ENCODE results near the gene ERBB4. TPM values are rescaled to one million over a fixed set of nuclear protein-coding genes. Genes with fewer than 3 reads are reported as not detected.

ERBB4 gene
- total and polyA plus RNA-seq, 2 of the 8 experiments (the other 6 are each of a cell fraction or from before 2014, with no cell fraction given) = 0.34 to 1.3 TPM

DNA sequence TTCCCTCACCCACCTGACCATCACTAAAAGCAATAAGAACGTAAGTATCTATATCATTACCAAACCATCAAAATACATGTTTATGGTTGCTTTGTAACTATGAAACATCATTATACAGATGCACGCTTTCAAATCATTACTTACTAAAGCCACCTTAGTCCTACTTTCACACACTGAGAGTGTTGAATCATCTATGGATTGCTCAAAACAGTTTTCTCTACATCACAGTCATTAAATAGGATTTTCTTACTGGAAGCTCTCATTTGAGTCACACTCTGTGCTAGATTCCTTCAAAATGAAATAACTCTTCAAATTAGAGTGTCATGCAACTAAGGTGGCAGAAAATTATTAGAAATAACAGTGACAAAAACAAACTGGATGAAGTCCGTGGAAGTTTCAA, 1103.8 kb downstream of the ERBB4 start:
- Histone ChIP-seq H3K79me2 (ENCODE audit: control insufficient read depth in 1 of 2, insufficient read depth in 2 of 2, low read length in 2 of 2) (no peaks in the 10 kb centered on the region), H2BK15ac (ENCODE audit: low read length) (no peak overlapping the region), H3K9me3 (ENCODE audit: insufficient read depth in 2 of 2, low read depth in 1 of 2, low read length in 1 of 2) (no peaks in the 10 kb centered on the region), H3K4me1 (replicated peaks in 1 of 4; ENCODE audit: control insufficient read depth in 3 of 4, insufficient read depth in 4 of 4, low read length in 3 of 4) (peaks cover 0 to 4% (median 0%) of the 10 kb centered on the region in 4 experiments; a peak in 1 of 7 replicates), H2BK12ac (ENCODE audit: low read depth, low read length) (no peak overlapping the region), H3K9ac (replicated peaks in 1 of 4; ENCODE audit: extremely low read depth in 1 of 4, low read depth in 3 of 4, low read length in 3 of 4) (no peak overlapping the region), H2AK5ac (ENCODE audit: low read depth, low read length) (no peak overlapping the region), H2BK120ac (replicated peaks; ENCODE audit: low read depth, low read length) (no peak overlapping the region), H2AFZ (ENCODE audit: low read length) (no peak overlapping the region), H4K20me1 (replicated peaks in 1 of 2; ENCODE audit: control insufficient read depth in 1 of 2, insufficient read depth in 2 of 2, low read length in 2 of 2) (no peaks in the 10 kb centered on the region), H4K8ac (ENCODE audit: extremely low read depth, insufficient read depth, low read length) (no peak overlapping the region), H3K23ac (ENCODE audit: insufficient read length) (no peak overlapping the region), H3K36me3 (ENCODE audit: control insufficient read depth in 2 of 4, insufficient read depth in 4 of 4, low read length in 3 of 4) (no peaks in the 10 kb centered on the region), H3K4me3 (ENCODE audit: extremely low read depth in 1 of 4, insufficient read depth in 2 of 4, low read depth in 3 of 4, low read length in 4 of 4) (no peak overlapping the region), H3K4ac (replicated peaks; ENCODE audit: insufficient read length, low read depth, low read length) (no peak overlapping the region), H3K27ac (ENCODE audit: low read depth, low read length) (no peak overlapping the region), H3K14ac (ENCODE audit: insufficient read length) (no peak overlapping the region), H2BK20ac (ENCODE audit: low read length) (no peak overlapping the region), H3K18ac (ENCODE audit: extremely low read depth, low read length) (no peak overlapping the region), H3K4me2 (ENCODE audit: insufficient read depth in 1 of 2, low read depth in 2 of 2, low read length in 2 of 2) (no peak overlapping the region), H3K79me1 (ENCODE audit: low read depth, low read length) (no peaks in the 10 kb centered on the region), H4K91ac (replicated peaks; ENCODE audit: insufficient read length, low read length) (no peak overlapping the region), H3K23me2 (ENCODE audit: low read depth, low read length) (no peaks in the 10 kb centered on the region), H4K5ac (ENCODE audit: insufficient read length, low read depth, low read length) (no peak overlapping the region), H3K56ac (replicated peaks; ENCODE audit: insufficient read length, low read depth, low read length) (no peak overlapping the region), H2BK5ac (ENCODE audit: low read depth, low read length) (no peak overlapping the region), H3K27me3 (replicated peaks in 1 of 4; ENCODE audit: control insufficient read depth in 3 of 4, extremely low read depth in 1 of 4, insufficient read depth in 3 of 4, low read length in 3 of 4) (no peaks in the 10 kb centered on the region)
- DNase-seq (ENCODE audit: low read depth in 1 of 2, low spot score in 2 of 2) (no peak), FAIRE-seq (no peak)
- no peak for TF ChIP-seq CREB1 (IDR thresholded peaks at IDR 0.05)
- TF ChIP-seq TAF7 (optimal IDR thresholded peaks at IDR 0.05; ENCODE audit: borderline replicate concordance, low read depth, low read length) = no peak
- TF ChIP-seq ZNF274 (IDR thresholded peaks at IDR 0.05; ENCODE audit: borderline replicate concordance, extremely low read depth, low read length) = no peak
- TF ChIP-seq PHF8 (conservative IDR thresholded peaks at IDR 0.05; ENCODE audit: low read depth, low read length) = no peak
- no peak for TF ChIP-seq CBX8 (IDR thresholded peaks at IDR 0.05; ENCODE audit: borderline replicate concordance, low read depth, low read length)
- TF ChIP-seq, protein P1, sequence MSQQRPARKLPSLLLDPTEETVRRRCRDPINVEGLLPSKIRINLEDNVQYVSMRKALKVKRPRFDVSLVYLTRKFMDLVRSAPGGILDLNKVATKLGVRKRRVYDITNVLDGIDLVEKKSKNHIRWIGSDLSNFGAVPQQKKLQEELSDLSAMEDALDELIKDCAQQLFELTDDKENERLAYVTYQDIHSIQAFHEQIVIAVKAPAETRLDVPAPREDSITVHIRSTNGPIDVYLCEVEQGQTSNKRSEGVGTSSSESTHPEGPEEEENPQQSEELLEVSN (IDR thresholded peaks at IDR 0.05) = no peak
- no peak for TF ChIP-seq POLR2AphosphoS5 (IDR thresholded peaks at IDR 0.05; ENCODE audit: low read depth, low read length)
- TF ChIP-seq ASH2L (IDR thresholded peaks at IDR 0.05; ENCODE audit: low read length) = no peak
- no peak for TF ChIP-seq SAP30 (IDR thresholded peaks at IDR 0.05; ENCODE audit: insufficient read depth, insufficient replicate concordance, low read length)
- TF ChIP-seq EGR1 (IDR thresholded peaks at IDR 0.05; ENCODE audit: borderline replicate concordance, low read depth, low read length) = no peak
- TF ChIP-seq MAFK (IDR thresholded peaks at IDR 0.05; ENCODE audit: low read depth, low read length) = no peak
- ChIA-PET CTCF (ENCODE audit: partially characterized antibody) (interaction anchor here (0.7 to 0.8 kb wide), 2 partner anchors 101 to 206 kb away, joined by 3 to 4 read pairs; no protein-coding TSS in a partner anchor), POLR2A (ENCODE audit: partially characterized antibody) (no interaction called here)
- 92% methylated on average over 3 of the region's 3 CpGs; no CpG with 5 or more reads in 1 of the 2 experiments for WGBS, 2 experiments (ENCODE audit: extremely low coverage in 1 of 2, insufficient coverage in 1 of 2, insufficient read length in 1 of 2, insufficient replicate concordance in 2 of 2, low coverage in 1 of 2, low lambda C conversion rate in 2 of 2, missing lambda C conversion rate in 1 of 2)
